GM19023 (cell line): ENCODE data around the gene ZNF575.
A peak's percentile ranks its signal among the peaks of the same experiment; 100 is the strongest.

Experiments used
- ATAC-seq: cut with Tn5 transposase; IDR thresholded peaks from one replicate; pipeline ENCODE4 v1.9.1; 2021; ENCODE audit warnings: mild to moderate bottlenecking, moderate library complexity; ENCODE audit not compliant: unreplicated experiment

The ZNF575 gene

GRCh38 chr19:43532962-43533545, at the start of gene ZNF575:
ZNF575 (plus strand) TSS chr19:43533188; CDS start chr19:43534423, 1,235 bp downstream.
- ATAC-seq: peak; percentile 57

GRCh38 chr19:43483281-43483680, 49.7 kb upstream of the ZNF575 start:
- ATAC-seq: no peak

GRCh38 chr19:43485951-43486350, 47.0 kb upstream of the ZNF575 start:
- ATAC-seq: no peak

GRCh38 chr19:43486412-43486811, 46.6 kb upstream of the ZNF575 start:
- no peak for ATAC-seq

- ATAC-seq: no peak
Observed at GRCh38 chr19:43488179-43488578, 44.8 kb upstream of the ZNF575 start.

GRCh38 chr19:43489310-43489709, 43.7 kb upstream of the ZNF575 start:
- no peak for ATAC-seq

GRCh38 chr19:43489979-43490599, 42.9 kb upstream of the ZNF575 start:
- ATAC-seq: no peak

- no peak for ATAC-seq
Observed at GRCh38 chr19:43490759-43491158, 42.2 kb upstream of the ZNF575 start.

GRCh38 chr19:43495082-43495481, 37.9 kb upstream of the ZNF575 start:
- no peak for ATAC-seq

- no peak for ATAC-seq
Observed at GRCh38 chr19:43496960-43497359, 36.0 kb upstream of the ZNF575 start.

- no peak for ATAC-seq
Observed at GRCh38 chr19:43498233-43498842, 34.6 kb upstream of the ZNF575 start.

GRCh38 chr19:43499042-43499441, 33.9 kb upstream of the ZNF575 start:
- ATAC-seq: no peak

- ATAC-seq: no peak
Observed at GRCh38 chr19:43501661-43502418, 31.1 kb upstream of the ZNF575 start.

- no peak for ATAC-seq
Observed at GRCh38 chr19:43502419-43502976, 30.5 kb upstream of the ZNF575 start.

- peak; percentile 85 for ATAC-seq
Observed at GRCh38 chr19:43503501-43504425, 29.2 kb upstream of the ZNF575 start.

- peak; percentile 24 for ATAC-seq
Observed at GRCh38 chr19:43504426-43505185, 28.4 kb upstream of the ZNF575 start, which contains the start of gene PHLDB3. PHLDB3 (minus strand) TSS chr19:43504746; CDS start chr19:43504118, 628 bp downstream.

- no peak for ATAC-seq
Observed at GRCh38 chr19:43505186-43505456, 27.9 kb upstream of the ZNF575 start.

GRCh38 chr19:43505941-43506340, 27.0 kb upstream of the ZNF575 start:
- ATAC-seq: no peak

GRCh38 chr19:43506629-43507028, 26.4 kb upstream of the ZNF575 start:
- no peak for ATAC-seq

GRCh38 chr19:43507880-43508279, 25.1 kb upstream of the ZNF575 start:
- ATAC-seq: no peak
